ENCODE measurements around the gene IGFBP3. TPM values are rescaled to one million over a fixed set of nuclear protein-coding genes. Genes with fewer than 3 reads are reported as not detected.

IGFBP3 gene
- total and polyA plus RNA-seq, 2 of the 13 experiments (the other 11 are each of a cell fraction or from before 2014, with no cell fraction given) = 57.5 TPM; not detected in 1

GRCh38 chr7:45893374-45893995 lies 27.6 kb downstream of the IGFBP3 start (continued):
- peak; percentile 61; the same call in 1 of the 2 replicates for TF ChIP-seq AKNA (CRISPR knock-in tag; IDR thresholded peaks at IDR 0.05; ENCODE audit: borderline replicate concordance)
- no peak for TF ChIP-seq FOXM1 (CRISPR knock-in tag; IDR thresholded peaks at IDR 0.05)
- TF ChIP-seq ZNF703 (CRISPR knock-in tag; IDR thresholded peaks at IDR 0.05; ENCODE audit: borderline replicate concordance) = no peak
- TF ChIP-seq GZF1 (CRISPR knock-in tag; IDR thresholded peaks at IDR 0.05) = no peak
- no peak for TF ChIP-seq ZNF235 (CRISPR knock-in tag; IDR thresholded peaks at IDR 0.05; ENCODE audit: borderline replicate concordance)
- peak; percentile 4; the same call in 1 of the 2 replicates for TF ChIP-seq HOXA3 (CRISPR knock-in tag; IDR thresholded peaks at IDR 0.05)
- TF ChIP-seq ZNF510 (CRISPR knock-in tag; IDR thresholded peaks at IDR 0.05; ENCODE audit: low read depth) = no peak
- no peak for TF ChIP-seq HES4 (CRISPR knock-in tag; IDR thresholded peaks at IDR 0.05; ENCODE audit: borderline replicate concordance)
- peak; percentile 11; the same call in 1 of the 2 replicates for TF ChIP-seq NPAS2 (CRISPR knock-in tag; IDR thresholded peaks at IDR 0.05; ENCODE audit: borderline replicate concordance)
- TF ChIP-seq ZNF431 (CRISPR knock-in tag; IDR thresholded peaks at IDR 0.05; ENCODE audit: borderline replicate concordance, low read depth) = no peak
- no peak for TF ChIP-seq PBX3 (CRISPR knock-in tag; IDR thresholded peaks at IDR 0.05; ENCODE audit: borderline replicate concordance)
- no peak for TF ChIP-seq ZNF558 (CRISPR knock-in tag; IDR thresholded peaks at IDR 0.05; ENCODE audit: borderline replicate concordance)
- no peak for TF ChIP-seq PLSCR1 (CRISPR knock-in tag; IDR thresholded peaks at IDR 0.05; ENCODE audit: borderline replicate concordance)
- TF ChIP-seq ZBTB3 (CRISPR knock-in tag; IDR thresholded peaks at IDR 0.05; ENCODE audit: borderline replicate concordance, low read depth) = no peak
- TF ChIP-seq ZNF720 (CRISPR knock-in tag; IDR thresholded peaks at IDR 0.05) = no peak
- TF ChIP-seq ZNF777 (CRISPR knock-in tag; IDR thresholded peaks at IDR 0.05) = no peak
- TF ChIP-seq ARNTL (CRISPR knock-in tag; IDR thresholded peaks at IDR 0.05) = no peak
- TF ChIP-seq CTCF (CRISPR knock-in tag; IDR thresholded peaks at IDR 0.05) = no peak
- TF ChIP-seq GTF3A (CRISPR knock-in tag; conservative IDR thresholded peaks at IDR 0.05) = no peak
- TF ChIP-seq SRSF1 (optimal IDR thresholded peaks at IDR 0.05; ENCODE audit: low read depth, low read length) = no peak
- no peak; the same call in 1 of the 2 replicates for TF ChIP-seq ZNF33A (CRISPR knock-in tag; IDR thresholded peaks at IDR 0.05; ENCODE audit: borderline replicate concordance)

Measured in HepG2 (cell line).